ENCODE measurements around the gene SCML1. TPM values are rescaled to one million over a fixed set of nuclear protein-coding genes. Genes with fewer than 3 reads are reported as not detected.

Gene SCML1
- total and polyA plus RNA-seq, 9 of the 15 experiments (the other 6 are each of a cell fraction or from before 2014, with no cell fraction given) = 0.01 to 0.04 (median 0.04) TPM; not detected in 6

- Histone ChIP-seq H4K20me1 (replicated peaks; ENCODE audit: control insufficient read depth, insufficient read depth, low read length) (no peaks in the 10 kb centered on the region), H3K4me2 (ENCODE audit: insufficient read depth, low read length) (no peak overlapping the region), H3K4me3 (no peak overlapping the region), H3K9ac (ENCODE audit: insufficient read depth in 1 of 2, low read depth in 2 of 2, low read length in 2 of 2) (no peak overlapping the region), H3K9me1 (ENCODE audit: control insufficient read depth, insufficient read depth, low read length) (no peaks in the 10 kb centered on the region), H3K36me3 (ENCODE audit: control insufficient read depth, insufficient read depth, low read length) (no peaks in the 10 kb centered on the region), H3K9me3 (replicated peaks; ENCODE audit: control insufficient read depth, insufficient read depth, low read depth, low read length) (no peaks in the 10 kb centered on the region; the same call in 1 of the 2 replicates), H3K27ac (ENCODE audit: extremely low read depth, low read depth, low read length) (no peak overlapping the region), H3K27me3 (ENCODE audit: control insufficient read depth in 2 of 2, insufficient read depth in 2 of 2, low read length in 2 of 2) (no peaks in the 10 kb centered on the region), H2AFZ (ENCODE audit: low read depth, low read length) (no peak overlapping the region), H3K79me2 (ENCODE audit: control insufficient read depth, insufficient read depth, low read length) (no peaks in the 10 kb centered on the region), H3K4me1 (replicated peaks in 1 of 2; ENCODE audit: control insufficient read depth in 2 of 2, insufficient read depth in 2 of 2, low read length in 2 of 2) (no peaks in the 10 kb centered on the region; a peak in 1 of 5 replicates)
- 36% methylated on average over 35 of the region's 45 CpGs for WGBS (ENCODE audit: insufficient coverage, low coverage, missing lambda C conversion rate)
- FAIRE-seq = no peak
- DNase-seq (ENCODE audit: extremely low read depth in 1 of 4, low spot score in 3 of 4) = no peak
- ChIA-PET CTCF (ENCODE audit: low intra/inter-chr PET ratio) (no interaction called here), POLR2A (no interaction called here)
- intact Hi-C loops (cut with micrococcal nuclease) (no loop called here), in situ Hi-C loops (cut with MboI) (no loop called here)
- ATAC-seq = no peak
- no TSS peak for BruUV-seq (replicated peaks)
- no peak for TF ChIP-seq ZNF197 (CRISPR knock-in tag; IDR thresholded peaks at IDR 0.05; ENCODE audit: low read depth)
- TF ChIP-seq JUNB (CRISPR knock-in tag; conservative IDR thresholded peaks at IDR 0.05) = no peak
- TF ChIP-seq GATA2 (CRISPR knock-in tag; IDR thresholded peaks at IDR 0.05) = no peak
- no peak for TF ChIP-seq FOXJ3 (CRISPR knock-in tag; IDR thresholded peaks at IDR 0.05)
- no peak for TF ChIP-seq NR2C1 (IDR thresholded peaks at IDR 0.05)
- no peak for TF ChIP-seq NR2C1 (tag; IDR thresholded peaks at IDR 0.05)
- no peak for TF ChIP-seq MITF (IDR thresholded peaks at IDR 0.05)
- no peak for TF ChIP-seq TGIF2 (CRISPR knock-in tag; IDR thresholded peaks at IDR 0.05)
- no peak for TF ChIP-seq SOX6 (IDR thresholded peaks at IDR 0.05)
- TF ChIP-seq ZNF174 (CRISPR knock-in tag; IDR thresholded peaks at IDR 0.05) = no peak
- no peak for TF ChIP-seq NBN (IDR thresholded peaks at IDR 0.05; ENCODE audit: low read depth)
- TF ChIP-seq CHD2 (IDR thresholded peaks at IDR 0.05; ENCODE audit: low read depth, low read length) = no peak
- TF ChIP-seq ZNF512 (tag; IDR thresholded peaks at IDR 0.05) = no peak
Measured at GRCh38 chrX:17737986-17738713, 857 bp downstream of the SCML1 start.

All from K562 (cell line).